MCF 10A (cell line): ENCODE data around the gene OR8H2. TPM values are rescaled to one million over a fixed set of nuclear protein-coding genes. Genes with fewer than 3 reads are reported as not detected.
"Not testable (repeated sequence)": the region's sequence is repeated elsewhere in the genome, so short reads cannot be mapped to it uniquely, and the experiment has no call there.

Source experiments
- Bru-seq: library from RNA; stranded (reverse); fragments of 400-500 nt; gene quantifications from one replicate; lab custom pipeline; 2021; lab: Mats Ljungman, UMichigan
- BruChase-seq, 2 experiments: library from RNA; stranded (reverse); fragments of 400-500 nt; gene quantifications; one replicate each; lab custom pipeline; 2021; lab: Mats Ljungman, UMichigan
- BruUV-seq: library from RNA; stranded (reverse); fragments of 400-500 nt; replicated peaks from 2 replicates; lab custom pipeline; 2021; lab: Mats Ljungman, UMichigan
- CTCF ChIA-PET: fragments of 300-600 bp; sonication (Branson Sonifier 250); formaldehyde crosslinking; extraction: SDS; loops from one replicate; lab custom pipeline; 2021; ENCODE audit warnings: antibody characterized with exemption, inconsistent platforms; lab: Yijun Ruan, JAX
- POLR2A ChIA-PET: fragments of 300-600, 350-650 bp; sonication (Branson Sonifier 250); formaldehyde crosslinking; extraction: SDS; loops from one replicate; lab custom pipeline; 2020; ENCODE audit warnings: antibody characterized with exemption, inconsistent platforms; lab: Yijun Ruan, JAX
- DNase-seq: peaks from one replicate; pipeline ENCODE4 v3.0.0-alpha.2; 2018; ENCODE audit not compliant: unreplicated experiment
- H3K27ac Mint-ChIP-seq: one replicate; pipeline ENCODE4 v1.8.0; 2022; ENCODE audit warnings: mild to moderate bottlenecking, low read depth, mixed read lengths; ENCODE audit not compliant: unreplicated experiment
- H3K27me3 Mint-ChIP-seq: one replicate; pipeline ENCODE4 v1.8.0; 2022; ENCODE audit warnings: mixed read lengths; ENCODE audit not compliant: insufficient read depth, unreplicated experiment
- H3K36me3 Mint-ChIP-seq: one replicate; pipeline ENCODE4 v1.8.0; 2022; ENCODE audit warnings: mild to moderate bottlenecking, moderate library complexity, mixed read lengths; ENCODE audit not compliant: insufficient read depth, unreplicated experiment
- H3K4me1 Mint-ChIP-seq: one replicate; pipeline ENCODE4 v1.8.0; 2022; ENCODE audit warnings: mixed read lengths; ENCODE audit not compliant: insufficient read depth, unreplicated experiment
- H3K4me3 Mint-ChIP-seq: one replicate; pipeline ENCODE4 v1.8.0; 2022; ENCODE audit warnings: mild to moderate bottlenecking, moderate library complexity, mixed read lengths; ENCODE audit not compliant: unreplicated experiment
- H3K9me3 Mint-ChIP-seq: one replicate; pipeline ENCODE4 v1.8.0; 2022; ENCODE audit warnings: mixed read lengths; ENCODE audit not compliant: unreplicated experiment
- intact Hi-C: fragments of 100-400 bp; cut with micrococcal nuclease; formaldehyde crosslinking; loops from 2 replicates; pipeline ENCODE4 v1.14.1; 2022
- long read RNA-seq: library from polyadenylated mRNA; stranded (forward); transcript quantifications from one replicate; pipeline ENCODE4 v2.0.0, GENCODE V29; 2022
- total RNA-seq: library from RNA; stranded (reverse); gene quantifications from 2 replicates; pipeline ENCODE4 v1.2.3, GENCODE V29; 2022
- TF ChIP-seq, protein P1 (sequence below): fragments of 200-600 bp; IDR thresholded peaks from one replicate; pipeline ENCODE4 v1.8.0; 2022; ENCODE audit warnings: antibody characterized with exemption, mild to moderate bottlenecking; ENCODE audit not compliant: unreplicated experiment

The OR8H2 gene, protein sequence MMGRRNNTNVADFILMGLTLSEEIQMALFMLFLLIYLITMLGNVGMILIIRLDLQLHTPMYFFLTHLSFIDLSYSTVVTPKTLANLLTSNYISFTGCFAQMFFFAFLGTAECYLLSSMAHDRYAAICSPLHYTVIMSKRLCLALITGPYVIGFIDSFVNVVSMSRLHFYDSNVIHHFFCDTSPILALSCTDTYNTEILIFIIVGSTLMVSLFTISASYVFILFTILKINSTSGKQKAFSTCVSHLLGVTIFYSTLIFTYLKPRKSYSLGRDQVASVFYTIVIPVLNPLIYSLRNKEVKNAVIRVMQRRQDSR
- not detected in 2 replicates for total RNA-seq
- not detected for Bru-seq, nascent RNA
- BruChase-seq, experiment 1, labeled RNA remaining after a 6-hour chase, result not detected
- not detected for BruChase-seq, experiment 2, labeled RNA remaining after a 2-hour chase
- long read RNA-seq, result 0 reads

DNA sequence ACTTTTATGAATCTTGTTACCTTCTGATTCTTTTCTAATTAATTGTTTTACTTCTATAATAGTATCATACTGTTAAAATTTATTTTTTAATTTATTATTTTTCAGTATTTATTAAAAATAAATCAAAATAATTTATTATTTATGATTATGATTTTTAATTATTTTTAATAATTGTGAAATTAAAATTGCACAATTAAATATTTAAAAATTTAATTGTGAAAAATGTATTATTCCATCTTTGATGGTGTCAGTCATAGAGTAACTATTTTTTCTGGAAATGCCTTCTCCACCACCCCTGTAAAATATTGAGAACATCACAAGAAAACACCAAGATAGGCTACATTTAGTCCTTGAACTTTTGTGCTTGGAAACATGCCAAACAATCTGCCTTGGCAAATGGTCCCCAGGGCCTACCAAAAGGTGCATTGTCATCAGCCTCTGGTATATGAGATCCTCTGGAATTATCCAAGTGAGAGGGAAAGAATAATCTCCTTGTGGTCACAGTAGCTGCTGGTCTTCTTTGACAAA lies at the start of gene OR8H2:
Gene OR8H2 (plus strand): TSS at position 478 of the 528 bp plus-strand sequence. CDS start 1,356 bp downstream, outside the sequence.
- H3K27me3 Mint-ChIP-seq, result no peaks in the 10 kb centered on the region
- no peak for DNase-seq
- no peaks in the 10 kb centered on the region for H3K36me3 Mint-ChIP-seq
- ChIA-PET CTCF (no interaction called here), POLR2A (no interaction called here)
- intact Hi-C loops, result no loop called here
- no peaks in the 10 kb centered on the region for H3K4me1 Mint-ChIP-seq
- peaks cover 18% of the 10 kb centered on the region for H3K9me3 Mint-ChIP-seq
- TF ChIP-seq, protein P1, sequence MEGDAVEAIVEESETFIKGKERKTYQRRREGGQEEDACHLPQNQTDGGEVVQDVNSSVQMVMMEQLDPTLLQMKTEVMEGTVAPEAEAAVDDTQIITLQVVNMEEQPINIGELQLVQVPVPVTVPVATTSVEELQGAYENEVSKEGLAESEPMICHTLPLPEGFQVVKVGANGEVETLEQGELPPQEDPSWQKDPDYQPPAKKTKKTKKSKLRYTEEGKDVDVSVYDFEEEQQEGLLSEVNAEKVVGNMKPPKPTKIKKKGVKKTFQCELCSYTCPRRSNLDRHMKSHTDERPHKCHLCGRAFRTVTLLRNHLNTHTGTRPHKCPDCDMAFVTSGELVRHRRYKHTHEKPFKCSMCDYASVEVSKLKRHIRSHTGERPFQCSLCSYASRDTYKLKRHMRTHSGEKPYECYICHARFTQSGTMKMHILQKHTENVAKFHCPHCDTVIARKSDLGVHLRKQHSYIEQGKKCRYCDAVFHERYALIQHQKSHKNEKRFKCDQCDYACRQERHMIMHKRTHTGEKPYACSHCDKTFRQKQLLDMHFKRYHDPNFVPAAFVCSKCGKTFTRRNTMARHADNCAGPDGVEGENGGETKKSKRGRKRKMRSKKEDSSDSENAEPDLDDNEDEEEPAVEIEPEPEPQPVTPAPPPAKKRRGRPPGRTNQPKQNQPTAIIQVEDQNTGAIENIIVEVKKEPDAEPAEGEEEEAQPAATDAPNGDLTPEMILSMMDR, result no peak
- BruUV-seq, result no TSS peak
- no peak within 1 kb of the TSS for H3K4me3 Mint-ChIP-seq
- H3K27ac Mint-ChIP-seq, result no peak within 1 kb of the TSS

DNA sequence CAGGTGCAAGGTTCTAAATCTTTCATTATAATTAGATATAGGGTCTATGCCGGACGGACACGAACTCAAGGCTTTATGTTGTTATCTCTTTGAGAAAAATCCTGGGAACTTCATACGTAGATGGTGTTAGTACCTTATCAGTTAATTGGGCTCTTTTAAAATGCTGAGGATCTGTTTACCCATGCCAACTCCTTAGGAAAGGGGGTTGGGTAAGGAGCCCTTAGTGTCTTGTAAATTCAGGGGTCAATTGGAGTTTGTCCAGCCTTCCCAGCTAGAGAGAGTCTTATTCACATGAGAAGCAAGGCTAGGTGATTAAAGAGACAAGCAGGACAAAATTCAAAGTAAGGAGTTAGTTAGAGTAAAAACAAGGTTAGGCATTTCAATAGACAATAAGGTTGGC lies 47.1 kb upstream of the OR8H2 start:
- BruUV-seq, intact Hi-C loops, H3K4me1 Mint-ChIP-seq, H3K27ac Mint-ChIP-seq, DNase-seq, H3K27me3 Mint-ChIP-seq, H3K4me3 Mint-ChIP-seq, H3K36me3 Mint-ChIP-seq: not testable (repeated sequence)
- CTCF ChIA-PET, result interaction anchor here (0.7 kb wide), 1 partner anchor 23 kb away, joined by 3 read pairs; no protein-coding TSS in a partner anchor
- POLR2A ChIA-PET, result interaction anchor here (0.6 kb wide), 1 partner anchor 330 kb away, joined by 3 read pairs; no protein-coding TSS in a partner anchor
- H3K9me3 Mint-ChIP-seq, result peaks cover 40% of the 10 kb centered on the region

DNA sequence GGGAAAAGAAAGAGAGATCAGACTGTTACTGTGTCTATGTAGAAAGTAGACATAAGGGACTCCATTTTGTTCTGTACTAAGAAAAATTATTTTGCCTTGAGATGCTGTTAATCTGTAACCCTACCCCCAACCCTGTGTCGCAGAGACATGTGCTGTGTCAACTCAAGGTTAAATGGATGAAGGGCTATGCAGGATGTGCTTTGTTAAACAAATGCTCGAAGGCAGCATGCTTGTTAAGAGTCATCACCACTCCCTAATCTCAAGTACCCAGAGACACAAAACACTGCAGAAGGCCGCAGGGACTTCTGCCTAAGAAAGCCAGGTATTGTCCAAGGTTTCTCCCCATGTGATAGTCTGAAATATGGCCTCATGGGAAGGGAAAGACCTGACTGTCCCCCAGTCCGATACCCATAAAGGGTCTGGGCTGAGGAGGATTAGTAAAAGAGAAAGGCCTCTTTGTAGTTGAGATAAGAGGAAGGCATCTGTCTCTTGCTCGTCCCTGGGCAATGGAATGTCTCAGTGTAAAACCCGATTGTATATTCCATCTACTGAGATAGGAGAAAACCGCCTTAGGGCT lies 45.7 kb upstream of the OR8H2 start:
- H3K9me3 Mint-ChIP-seq, result peaks cover 31% of the 10 kb centered on the region
- intact Hi-C loops, H3K27ac Mint-ChIP-seq: not testable (repeated sequence)

DNA sequence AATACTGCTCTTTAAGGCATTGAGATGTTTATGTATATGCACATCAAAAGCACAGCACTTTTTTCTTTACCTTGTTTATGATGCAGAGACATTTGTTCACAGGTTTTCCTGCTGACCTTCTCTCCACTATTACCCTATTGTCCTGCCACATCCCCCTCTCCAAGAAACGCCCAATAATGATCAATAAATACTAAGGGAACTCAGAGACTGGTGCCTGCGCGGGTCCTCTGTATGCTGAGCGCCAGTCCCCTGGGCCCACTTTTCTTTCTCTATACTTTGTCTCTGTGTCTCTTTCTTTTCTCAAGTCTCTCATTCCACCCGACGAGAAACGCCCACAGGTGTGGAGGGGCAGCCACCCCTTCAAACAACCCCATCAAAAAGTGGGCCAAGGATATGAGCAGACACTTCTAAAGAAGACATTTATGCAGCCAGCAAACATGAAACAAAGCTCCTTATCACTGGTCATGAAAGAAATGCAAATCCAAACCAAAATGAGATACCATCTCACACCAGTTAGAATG lies 45.2 kb upstream of the OR8H2 start:
- not testable (repeated sequence) for H3K4me3 Mint-ChIP-seq

More for the DNA sequence above, 45.7 kb upstream of the OR8H2 start:
- POLR2A ChIA-PET, H3K4me1 Mint-ChIP-seq, H3K4me3 Mint-ChIP-seq, BruUV-seq, H3K27me3 Mint-ChIP-seq, H3K36me3 Mint-ChIP-seq, DNase-seq: not testable (repeated sequence)
- CTCF ChIA-PET, result interaction anchor here (0.6 kb wide), 1 partner anchor 258 kb away, joined by 3 read pairs; no protein-coding TSS in a partner anchor

DNA sequence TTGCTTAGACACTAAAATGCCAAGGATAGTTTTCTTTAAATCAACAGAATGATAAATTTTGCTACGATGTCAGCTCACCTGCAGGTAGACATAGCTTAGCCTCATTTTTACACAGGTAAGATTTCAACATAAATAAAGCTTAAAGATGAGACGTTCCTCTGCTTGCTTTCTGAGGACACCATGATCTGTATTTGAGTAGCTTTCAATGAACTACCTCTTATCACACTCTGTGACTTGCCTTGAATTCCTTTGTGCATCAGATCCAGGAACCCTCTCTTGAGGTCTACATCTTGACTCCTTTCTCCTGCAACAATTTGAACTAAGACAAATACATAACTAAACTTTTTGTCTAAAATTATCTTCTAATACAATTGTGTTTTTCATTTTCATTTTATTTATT lies 36.5 kb upstream of the OR8H2 start:
- intact Hi-C loops, result no loop called here
- DNase-seq, result no peak
- peaks cover 14% of the 10 kb centered on the region for H3K9me3 Mint-ChIP-seq
- no TSS peak for BruUV-seq
- H3K4me3 Mint-ChIP-seq, result no peak overlapping the region
- POLR2A ChIA-PET, result no interaction called here
- H3K36me3 Mint-ChIP-seq, result no peaks in the 10 kb centered on the region
- TF ChIP-seq, protein P1, result no peak
- H3K27ac Mint-ChIP-seq, result no peak overlapping the region
- H3K27me3 Mint-ChIP-seq, result no peaks in the 10 kb centered on the region
- CTCF ChIA-PET, result interaction anchor here (0.5 to 0.7 kb wide), 3 partner anchors 13 to 1072 kb away, joined by 3 read pairs; no protein-coding TSS in a partner anchor
- no peaks in the 10 kb centered on the region for H3K4me1 Mint-ChIP-seq

More for the DNA sequence above, 45.2 kb upstream of the OR8H2 start:
- intact Hi-C loops, H3K27ac Mint-ChIP-seq, H3K36me3 Mint-ChIP-seq, CTCF ChIA-PET, POLR2A ChIA-PET, DNase-seq, H3K27me3 Mint-ChIP-seq, H3K4me1 Mint-ChIP-seq, BruUV-seq: not testable (repeated sequence)
- peaks cover 30% of the 10 kb centered on the region for H3K9me3 Mint-ChIP-seq
